NK-92 treated with Interleukin-12 subunit alpha and Interleukin-12 subunit beta, amount 100 ng/mL, for 24 hours (cell line): ENCODE measurements around the gene CALD1.

ENCODE experiments used
- DNase-seq: peaks from one replicate; lab custom pipeline; 2025; lab: John Stamatoyannopoulos, UW

The CALD1 gene

DNA sequence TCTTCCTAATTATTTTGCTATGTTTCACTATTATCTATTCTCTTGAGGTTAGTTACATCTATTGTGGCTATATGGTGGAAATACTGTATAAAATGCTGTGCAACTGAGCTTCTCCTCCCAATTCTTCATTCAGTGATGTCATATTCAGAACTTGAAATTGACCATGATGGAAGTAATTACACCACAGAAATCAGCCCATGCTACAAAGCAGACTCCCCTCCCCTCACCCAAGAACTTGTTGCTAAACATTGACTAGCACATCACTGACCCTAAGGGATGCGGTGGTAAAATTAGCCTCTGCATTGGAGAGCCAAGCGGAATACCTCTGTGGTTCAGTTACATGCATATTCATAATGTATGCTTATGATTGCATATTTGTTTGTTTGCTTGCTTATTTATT lies 8.8 kb downstream of the CALD1 start:
- DNase-seq = no peak

DNA sequence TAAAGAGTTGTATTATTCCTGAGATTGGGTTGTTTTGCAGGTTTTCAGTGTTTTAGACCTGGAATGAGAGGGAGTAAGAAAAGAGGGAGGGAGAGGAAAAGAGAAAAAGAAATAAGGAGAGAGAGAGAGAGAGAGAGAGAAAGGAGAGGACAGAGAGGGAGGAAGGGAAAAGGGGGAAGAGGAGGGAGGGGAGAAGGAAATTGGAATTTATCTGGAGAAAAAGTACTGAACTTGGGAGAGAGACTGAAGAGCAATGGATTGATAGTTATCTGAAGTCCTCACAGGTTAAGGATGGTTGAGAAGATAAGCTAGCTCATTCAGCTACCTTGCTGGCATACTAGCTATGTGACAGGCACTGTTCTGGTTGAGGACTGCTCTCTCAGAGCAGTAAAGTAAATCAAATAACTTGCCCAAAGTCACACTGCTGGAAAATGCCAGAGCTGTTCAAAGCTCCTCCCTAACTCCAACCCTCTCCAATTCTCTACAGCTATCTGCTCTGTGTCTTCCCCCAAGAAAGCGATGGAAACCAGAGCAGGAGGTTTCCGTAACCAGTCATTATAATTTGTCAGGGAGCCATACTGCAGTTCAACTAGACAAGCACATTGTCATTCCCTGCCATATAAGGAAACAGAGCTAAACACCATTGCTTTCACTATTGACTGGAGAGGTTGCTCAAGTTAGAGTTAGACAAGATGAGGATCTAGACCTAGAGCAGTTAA lies 10.7 kb downstream of the CALD1 start:
- DNase-seq = no peak

DNA sequence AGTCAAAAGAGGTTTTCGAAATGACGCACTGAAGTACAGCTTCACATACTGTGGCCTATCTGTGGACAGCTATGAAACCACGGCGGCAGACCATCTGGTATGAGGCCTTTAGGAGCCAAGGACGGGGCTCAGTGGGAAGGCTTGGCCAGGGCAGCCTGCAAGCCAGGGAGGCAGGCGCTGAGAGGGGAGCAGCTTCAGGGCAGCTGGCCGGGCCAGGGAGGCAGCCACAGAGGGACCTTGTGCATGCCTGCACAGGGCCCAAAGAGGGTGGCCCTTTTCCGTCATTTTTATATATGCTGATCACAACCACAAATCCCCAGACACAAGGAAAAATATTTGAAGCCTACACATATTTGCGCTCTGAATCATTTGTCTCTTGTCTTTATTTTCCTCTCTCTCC lies 13.5 kb downstream of the CALD1 start:
- no peak for DNase-seq

DNA sequence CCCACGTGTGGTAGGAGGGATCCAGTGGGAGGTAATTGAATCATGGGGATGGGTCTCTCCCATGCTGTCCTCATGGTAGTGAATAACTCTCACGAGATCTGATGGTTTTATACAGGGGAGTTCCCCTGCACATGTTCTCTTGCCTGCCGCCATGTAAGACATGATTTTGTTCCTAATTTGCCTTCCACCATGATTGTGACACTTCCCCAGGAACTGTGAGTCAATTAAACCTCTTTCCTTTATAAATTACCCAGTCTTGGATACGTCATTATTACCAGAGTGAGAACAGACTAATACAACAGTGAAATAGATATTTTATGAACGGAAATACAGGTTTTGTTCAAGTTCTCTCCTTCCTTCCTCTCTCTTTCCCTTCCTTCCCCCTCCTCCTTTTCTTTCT lies 15.8 kb downstream of the CALD1 start:
- DNase-seq = no peak

DNA sequence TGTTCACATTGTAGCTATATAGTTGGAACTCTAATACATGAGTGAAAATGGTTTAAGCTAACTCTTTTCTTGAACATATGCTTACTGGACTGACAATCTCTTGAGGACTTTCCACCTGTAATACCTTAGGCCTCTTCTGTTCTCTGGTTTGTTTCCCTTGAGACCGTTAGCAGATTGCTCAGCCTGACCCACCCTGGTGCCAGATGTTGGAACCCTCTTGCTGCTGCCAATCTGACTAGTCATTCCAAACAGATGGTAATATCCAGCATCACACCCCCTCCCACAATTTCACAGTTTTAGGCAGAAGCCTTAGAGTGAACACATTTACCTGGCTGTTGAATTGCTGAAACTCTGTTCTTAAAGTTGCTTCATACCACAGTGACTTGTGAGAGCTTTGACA lies 18.7 kb downstream of the CALD1 start:
- no peak for DNase-seq

DNA sequence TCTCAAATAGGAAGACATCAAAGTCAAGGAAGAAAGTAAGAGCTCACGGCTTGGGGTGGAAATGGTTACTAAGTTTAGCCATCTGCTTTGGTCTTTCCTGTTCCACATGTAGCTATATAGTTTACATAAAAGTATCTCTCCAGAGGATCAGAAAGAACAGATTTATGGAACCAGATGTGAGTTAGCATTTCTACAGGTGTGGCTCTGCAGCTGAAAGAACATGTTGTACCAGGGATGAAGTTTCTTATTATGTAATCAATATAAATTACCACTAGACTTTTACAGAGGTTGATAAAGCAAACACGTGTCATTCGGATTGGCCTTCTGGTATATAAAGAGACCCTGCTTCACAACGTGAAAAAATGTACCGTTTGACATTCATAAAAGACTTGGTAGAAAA lies 19.9 kb downstream of the CALD1 start:
- DNase-seq = no peak

DNA sequence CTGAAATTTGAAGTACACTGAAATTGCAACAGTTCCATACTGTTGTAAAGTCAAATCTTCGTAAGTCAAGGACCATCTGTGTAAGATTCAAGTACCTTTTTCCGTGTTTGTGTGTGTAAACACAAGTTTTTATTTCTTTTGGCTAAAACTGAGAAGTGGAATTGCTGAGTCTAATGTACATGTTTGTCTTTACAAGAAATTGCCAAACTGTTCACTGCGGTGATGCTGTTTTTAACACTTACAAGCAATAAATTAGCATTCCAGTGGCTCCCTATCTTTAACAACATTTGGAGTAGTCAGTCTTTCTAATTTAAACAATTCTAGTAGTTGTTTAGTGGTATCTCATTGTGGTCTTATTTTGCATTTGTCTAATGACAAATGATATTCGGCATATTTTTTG lies 23.3 kb downstream of the CALD1 start:
- no peak for DNase-seq

DNA sequence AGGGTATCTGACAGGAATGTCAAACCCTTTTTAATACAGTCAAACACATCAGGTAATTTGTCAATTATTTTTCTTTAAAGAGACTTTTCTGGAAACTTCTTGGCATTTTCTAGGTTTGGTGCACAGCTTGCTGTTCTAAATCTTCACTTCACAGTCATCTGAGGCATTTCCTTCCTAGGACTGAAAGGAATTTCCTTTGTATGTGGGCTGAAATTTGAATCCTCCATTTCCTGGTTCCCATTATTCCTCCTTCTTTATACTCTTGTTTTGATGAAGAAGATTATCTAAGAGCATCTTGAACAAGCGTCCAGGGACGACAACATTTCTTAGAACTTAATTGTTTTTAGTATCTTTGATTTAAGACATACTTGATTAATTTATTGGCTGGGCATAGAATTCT lies 24.9 kb downstream of the CALD1 start:
- no peak for DNase-seq

DNA sequence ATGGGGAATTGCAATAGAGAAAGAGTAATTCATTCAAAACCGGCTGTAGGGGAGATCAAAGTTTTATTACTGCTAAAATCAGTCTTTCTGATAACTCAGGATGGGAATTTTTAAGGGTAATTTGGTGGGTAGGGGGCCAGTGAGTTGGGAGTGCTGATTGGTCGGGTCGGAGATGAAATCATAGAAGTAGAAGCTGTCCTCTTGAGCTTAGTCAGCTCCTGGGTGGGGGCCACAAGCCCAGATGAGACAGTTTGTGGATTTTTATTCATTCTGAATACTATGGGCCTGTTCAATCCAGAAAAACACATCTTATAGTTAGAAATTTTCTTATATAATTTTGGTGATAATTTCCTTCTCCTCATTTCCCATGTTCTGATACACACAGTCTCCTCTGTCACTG lies 25.4 kb downstream of the CALD1 start:
- DNase-seq = no peak

DNA sequence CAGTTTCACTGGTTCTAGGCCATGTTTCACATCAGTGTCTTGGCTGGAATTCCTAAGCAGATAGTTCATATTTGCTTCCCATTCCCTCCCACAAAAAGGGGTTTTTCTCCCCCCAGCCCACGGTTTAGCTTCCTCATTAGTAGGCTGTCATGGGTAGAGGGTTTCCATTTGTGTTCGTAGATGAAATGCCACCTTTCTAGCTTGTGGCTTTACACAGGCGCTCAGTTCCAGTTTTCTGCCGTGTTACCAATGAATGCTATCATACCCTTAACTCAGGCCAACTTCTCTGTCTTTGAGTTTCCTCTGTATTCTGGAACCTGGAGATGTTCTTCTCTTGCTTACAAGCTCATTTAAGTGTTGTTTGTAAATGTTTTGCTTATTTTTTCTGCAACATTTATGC lies 26.8 kb downstream of the CALD1 start:
- DNase-seq = no peak

DNA sequence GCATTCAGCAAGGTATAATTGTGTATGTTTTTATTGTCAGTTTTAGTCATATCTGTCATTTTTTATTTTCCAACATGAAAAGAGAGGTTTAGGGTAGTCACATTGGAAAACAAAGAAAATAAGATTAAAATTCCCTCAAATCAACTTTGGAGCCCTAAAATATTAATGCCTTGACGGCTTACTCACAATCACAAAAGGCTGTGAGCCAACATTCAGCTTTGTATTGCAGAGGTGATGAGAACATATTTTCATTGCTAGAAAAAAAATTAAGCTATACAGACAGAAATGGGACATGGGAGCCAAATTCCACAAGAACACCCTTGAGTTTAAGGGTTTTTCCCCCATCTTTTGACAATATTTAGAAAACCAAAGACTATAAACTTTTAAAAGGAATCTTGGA lies 30.2 kb downstream of the CALD1 start:
- no peak for DNase-seq

DNA sequence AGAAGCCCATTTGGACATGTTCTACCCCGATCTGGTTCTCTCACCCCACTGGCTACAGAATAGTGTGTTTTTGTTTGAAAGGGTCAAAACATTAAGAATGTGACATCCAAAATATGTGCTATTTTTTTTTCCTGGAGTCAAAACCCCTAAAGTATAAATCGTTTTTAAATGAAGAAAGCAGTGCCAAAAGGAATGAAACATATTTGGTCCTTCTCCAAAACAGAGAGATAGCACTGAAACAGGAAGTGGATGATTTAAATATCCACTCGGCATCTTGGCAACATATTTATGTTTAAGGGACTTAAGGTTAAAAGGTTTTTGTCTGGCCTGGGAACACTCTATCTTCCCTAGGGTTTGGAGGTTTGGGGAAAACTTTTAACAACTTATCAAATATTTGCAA lies 32.3 kb downstream of the CALD1 start:
- no peak for DNase-seq

DNA sequence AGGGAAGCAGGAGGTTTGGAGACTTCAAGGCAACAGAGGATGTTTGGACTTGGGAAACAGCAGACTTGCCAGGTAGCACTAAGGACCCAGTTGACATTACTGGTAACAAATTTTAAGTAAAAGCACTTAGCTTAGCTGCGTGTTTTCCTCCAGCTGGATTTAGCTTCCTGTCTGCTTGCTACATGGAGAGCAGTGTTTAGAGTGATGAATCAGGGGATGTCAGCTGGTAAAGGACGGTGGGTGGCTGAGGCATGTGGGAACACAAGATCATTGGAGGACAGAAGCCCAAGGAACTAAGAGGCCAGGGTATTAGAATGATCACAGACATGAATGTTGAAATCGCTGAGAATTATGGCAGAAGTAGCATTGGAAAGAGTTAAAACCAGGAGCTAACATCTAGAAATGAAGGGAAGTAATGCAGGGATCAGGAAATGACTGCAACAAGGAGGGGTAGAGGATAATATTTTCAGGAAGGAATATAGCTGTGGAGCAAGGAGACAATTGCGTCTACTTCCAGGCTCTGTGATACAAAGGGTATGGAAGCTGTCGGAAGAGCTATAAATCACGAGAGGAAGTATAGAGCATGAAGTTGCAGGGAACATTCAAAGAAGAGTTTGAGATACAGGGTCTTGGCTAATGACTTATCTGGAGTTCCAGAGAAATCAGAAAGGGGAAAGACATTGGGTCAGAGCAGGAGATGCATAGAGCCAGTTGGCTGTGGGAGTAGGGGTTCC lies 34.4 kb downstream of the CALD1 start:
- DNase-seq = no peak

DNA sequence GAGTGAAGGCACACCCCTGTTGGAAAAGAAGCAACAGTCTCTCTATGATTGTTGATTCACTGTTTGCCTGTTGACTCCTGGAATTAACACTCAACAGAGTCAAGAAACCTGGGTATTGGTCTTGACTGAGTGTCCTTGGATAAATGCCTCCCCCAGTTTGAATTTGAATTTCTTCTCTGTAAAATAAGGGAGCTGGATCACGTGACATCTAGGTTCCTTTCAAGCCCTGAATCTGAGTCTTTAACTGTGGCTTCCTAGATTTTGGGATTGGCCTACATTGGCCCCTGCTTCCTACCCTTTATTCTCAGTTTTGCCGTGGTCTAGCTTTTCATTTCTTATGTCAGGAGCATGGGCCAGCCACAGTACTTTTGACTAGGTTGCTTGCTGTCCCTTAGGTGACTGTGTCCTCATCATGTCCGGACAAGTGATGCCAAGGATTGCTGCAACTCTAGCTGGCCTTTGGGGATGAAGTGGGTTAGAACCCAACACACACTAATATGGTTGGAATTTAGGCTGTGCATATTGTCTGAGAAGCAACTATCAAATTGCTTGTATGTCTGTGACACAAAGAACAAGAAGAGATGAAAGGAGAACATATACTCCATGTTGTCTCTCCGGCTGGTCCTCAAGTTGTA lies 35.4 kb downstream of the CALD1 start:
- DNase-seq = no peak

DNA sequence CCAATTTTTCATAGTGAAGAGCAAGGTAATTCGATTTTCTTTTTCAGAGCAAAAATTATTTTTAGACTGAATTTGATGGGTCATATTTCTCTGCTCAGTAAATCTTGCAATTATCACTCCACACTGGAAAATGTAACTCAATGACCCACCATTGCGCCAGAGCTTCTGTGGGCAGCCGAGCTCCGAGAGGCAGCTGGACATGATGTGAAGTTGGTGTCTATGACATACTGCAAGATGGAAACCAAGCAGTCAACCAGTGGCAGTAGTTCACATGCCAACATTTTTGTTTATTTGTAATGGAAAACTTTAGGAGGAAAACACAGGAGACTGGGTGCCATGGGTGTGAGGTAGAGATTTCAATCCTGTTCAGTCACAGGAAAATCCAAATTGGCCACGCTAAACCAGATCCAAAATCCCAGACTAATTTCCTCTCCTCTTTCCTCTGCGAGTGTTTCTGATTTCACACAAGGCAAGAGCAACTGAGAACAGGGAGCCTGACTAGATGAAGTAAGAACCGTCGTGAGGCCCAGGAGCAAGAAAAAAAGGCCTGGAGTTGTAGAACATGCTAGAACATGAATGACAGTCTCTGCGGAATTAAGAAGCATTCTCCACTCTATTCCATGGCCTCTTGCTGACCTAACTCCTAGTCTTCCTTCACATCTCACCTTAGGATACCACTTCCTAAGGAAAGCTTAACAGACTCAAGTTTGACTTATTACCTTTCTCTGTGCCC lies 39.3 kb downstream of the CALD1 start:
- no peak for DNase-seq

DNA sequence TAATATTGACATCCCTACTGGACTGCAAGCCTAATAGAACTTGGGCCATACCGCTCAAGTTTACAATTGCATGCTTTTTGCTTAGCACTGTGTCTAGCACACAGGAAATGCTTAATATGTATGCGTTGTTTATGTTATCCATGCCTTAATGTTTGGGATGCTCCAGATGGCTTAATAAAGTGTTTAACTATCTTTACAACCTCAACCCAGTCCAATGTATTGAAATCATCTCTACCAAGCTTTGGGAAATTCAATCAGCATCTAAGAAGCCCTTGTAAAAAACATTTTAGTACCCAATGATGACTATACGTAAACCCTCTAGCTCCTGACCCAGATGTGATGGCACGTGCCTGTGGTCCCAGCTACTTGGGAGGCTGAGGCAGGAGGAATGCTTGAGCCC lies 40.0 kb downstream of the CALD1 start:
- no peak for DNase-seq

DNA sequence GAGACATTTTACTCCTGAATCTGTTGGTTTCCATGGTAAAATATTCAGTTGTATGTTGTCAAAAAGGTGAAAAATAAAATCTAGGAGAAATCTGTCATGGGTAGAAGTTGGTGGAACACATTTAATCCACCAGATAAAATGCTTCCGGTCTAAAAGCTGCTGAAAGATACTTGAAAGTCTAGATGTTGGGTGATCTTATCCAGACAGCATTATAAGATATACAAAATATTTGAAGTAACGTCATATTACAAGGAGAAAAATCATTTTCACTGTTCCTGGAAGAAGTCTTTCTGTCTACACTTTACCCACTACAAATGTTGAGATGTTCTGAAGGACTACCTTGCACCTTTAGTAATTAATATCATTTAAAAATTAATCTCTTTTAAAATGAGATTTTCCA lies 40.9 kb downstream of the CALD1 start:
- DNase-seq = no peak

DNA sequence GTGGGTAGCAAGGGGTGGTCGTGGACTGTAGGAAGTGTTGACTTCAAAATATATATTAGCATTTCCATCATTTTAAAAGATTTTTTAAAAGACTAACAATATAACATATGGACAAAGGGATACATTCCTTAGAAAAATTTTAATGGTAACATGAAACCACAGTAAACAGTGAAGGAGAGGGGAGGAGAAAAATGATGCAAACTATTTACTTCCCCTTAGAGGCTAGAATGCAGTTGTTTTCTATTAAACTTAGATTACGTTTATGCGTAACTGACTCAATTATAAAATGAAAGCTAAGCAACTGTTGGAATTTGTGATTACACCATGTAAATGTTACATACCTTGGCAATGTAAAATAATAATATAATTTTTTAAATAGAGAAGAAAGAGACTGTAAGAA lies 41.3 kb downstream of the CALD1 start:
- no peak for DNase-seq

DNA sequence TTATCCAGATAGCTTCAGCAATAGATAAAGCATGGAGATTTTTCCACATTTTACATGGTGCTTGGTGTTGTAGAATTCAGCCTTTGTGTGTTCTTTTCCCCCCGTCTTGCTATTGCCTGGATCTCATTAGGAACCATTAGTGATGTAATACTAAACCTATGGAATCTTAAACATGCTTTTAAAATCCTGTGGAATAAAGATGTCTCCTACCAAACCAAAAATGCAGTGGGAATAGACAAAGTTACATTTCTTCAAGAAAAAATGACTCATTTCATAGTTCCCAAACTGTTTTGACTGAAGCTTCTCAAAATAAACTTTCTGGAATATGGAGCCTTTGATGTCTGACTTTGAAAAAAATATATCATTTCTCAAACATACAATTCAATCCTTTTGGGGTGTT lies 44.0 kb downstream of the CALD1 start:
- DNase-seq = no peak

DNA sequence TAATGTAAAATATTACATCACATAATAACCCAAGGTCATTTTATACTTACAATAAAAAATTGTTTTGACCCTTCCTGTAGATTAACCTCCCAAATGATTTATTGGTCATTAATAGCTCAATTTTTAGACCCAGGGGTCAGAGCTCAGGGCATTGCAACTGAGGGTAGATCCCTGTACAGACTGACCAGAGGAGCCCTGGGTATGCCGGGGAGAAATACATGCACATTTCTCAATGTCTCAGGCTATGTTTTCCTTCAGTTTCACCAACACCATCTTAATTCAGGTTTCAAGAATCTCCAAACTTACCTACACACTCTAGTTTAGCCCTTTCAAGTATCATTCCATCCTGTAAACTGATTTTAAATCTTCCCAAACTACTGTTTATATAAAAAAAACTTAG lies 46.2 kb downstream of the CALD1 start:
- DNase-seq = no peak

DNA sequence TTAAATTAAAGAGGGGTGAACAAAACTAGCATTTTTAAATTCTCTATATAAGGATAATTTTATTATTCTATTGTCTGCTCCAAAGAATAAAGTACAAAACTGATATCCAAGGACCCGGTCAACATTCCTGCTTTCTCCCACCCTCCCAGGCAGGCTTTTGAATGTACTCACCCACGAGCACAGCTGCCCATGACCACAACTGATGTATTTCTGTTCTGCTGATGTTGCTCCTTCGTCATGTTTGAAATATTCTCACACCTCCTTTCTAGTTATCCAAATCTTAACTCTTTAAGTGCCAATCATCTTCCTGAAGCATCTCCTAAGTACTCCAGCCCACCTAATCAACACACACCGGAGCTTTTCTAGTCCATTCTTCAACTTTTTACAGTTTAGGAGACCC lies 46.7 kb downstream of the CALD1 start:
- no peak for DNase-seq

DNA sequence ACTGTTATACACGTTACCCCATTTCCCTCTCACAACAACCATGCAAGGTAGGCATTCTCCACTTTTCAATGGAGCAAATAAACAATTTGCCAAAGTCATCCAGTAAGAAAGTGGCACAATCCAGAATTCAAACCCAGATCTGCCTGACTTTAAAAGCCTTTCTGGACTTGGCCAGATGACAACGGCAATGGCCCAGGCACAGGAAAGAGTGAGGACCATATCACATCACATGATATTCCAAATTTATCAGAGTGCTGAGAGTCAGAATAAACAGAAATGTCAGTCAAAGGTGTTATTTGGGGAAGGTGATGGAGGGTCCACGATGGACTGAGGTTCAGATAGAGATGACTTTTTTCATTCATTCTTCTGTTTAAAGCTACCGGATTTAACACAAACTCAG lies 48.0 kb downstream of the CALD1 start:
- DNase-seq = no peak

DNA sequence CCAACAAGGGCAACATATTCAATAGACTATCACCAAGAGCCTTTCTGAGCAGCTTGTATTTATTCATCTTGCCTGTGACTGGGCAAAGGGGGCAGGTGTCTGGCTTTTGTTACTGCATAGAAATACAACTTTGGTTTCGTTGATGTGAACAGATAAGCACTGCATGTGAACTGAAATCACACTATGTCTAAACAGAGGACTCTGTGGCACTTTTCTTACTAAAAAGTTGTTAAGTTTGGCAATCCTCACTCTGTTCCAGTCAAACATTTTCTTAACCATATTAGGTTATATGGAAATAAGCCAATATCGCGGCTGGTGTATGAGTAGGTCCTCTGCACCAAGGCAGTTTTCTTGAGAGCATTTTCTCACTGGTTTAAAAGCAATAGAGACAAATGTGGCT lies 48.5 kb downstream of the CALD1 start:
- DNase-seq = no peak
